ENCODE data around the gene PTPRS.

PTPRS gene

DNA sequence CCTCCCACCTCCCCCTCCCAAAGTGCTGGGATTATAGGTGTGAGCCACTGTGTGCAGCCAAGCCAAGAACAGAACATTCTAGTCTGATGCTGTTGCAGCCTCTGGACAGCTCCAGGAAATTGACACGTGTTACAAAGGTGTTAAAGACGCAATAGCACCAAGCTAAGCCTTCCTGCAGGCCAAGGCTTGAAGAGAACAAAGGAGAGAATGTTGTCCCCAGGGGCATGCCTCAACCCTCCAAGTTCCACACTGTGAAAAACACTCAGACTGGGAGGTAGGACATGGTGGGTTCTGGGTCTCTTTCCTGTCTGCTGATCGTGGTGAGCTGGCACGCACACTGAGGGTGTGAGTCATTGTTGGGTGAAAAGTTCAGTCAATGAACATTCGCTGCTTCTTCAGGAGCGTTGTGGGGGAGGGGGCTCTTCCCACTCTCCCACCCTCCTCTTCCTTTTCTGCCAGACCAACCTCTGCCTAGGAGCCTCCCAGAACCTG lies 5.3 kb upstream of the PTPRS start:
- H3K9ac ChIP-seq, result no peak overlapping the region
- H3K4me2 ChIP-seq, result no peak overlapping the region
- no peaks in the 10 kb centered on the region for H3K4me1 ChIP-seq (ENCODE audit: low read depth, poor library complexity, severe bottlenecking)
- H3K79me2 ChIP-seq (ENCODE audit: insufficient read depth, low read depth), result no peaks in the 10 kb centered on the region
- H3K27me3 ChIP-seq (ENCODE audit: insufficient read depth, low read depth), result peaks cover 25% of the 10 kb centered on the region; the same call in 1 of the 2 replicates
- H3K36me3 ChIP-seq (ENCODE audit: insufficient read depth), result no peaks in the 10 kb centered on the region
- H3K27ac ChIP-seq, result no peak overlapping the region
- no peak overlapping the region for H2AFZ ChIP-seq (ENCODE audit: low read depth)
- H4K20me1 ChIP-seq (ENCODE audit: insufficient read depth), result no peaks in the 10 kb centered on the region
- no peak overlapping the region for H3K4me3 ChIP-seq (IDR thresholded peaks at IDR 0.05; ENCODE audit: insufficient read depth, low read depth, low read length)
- TF ChIP-seq, protein P1, sequence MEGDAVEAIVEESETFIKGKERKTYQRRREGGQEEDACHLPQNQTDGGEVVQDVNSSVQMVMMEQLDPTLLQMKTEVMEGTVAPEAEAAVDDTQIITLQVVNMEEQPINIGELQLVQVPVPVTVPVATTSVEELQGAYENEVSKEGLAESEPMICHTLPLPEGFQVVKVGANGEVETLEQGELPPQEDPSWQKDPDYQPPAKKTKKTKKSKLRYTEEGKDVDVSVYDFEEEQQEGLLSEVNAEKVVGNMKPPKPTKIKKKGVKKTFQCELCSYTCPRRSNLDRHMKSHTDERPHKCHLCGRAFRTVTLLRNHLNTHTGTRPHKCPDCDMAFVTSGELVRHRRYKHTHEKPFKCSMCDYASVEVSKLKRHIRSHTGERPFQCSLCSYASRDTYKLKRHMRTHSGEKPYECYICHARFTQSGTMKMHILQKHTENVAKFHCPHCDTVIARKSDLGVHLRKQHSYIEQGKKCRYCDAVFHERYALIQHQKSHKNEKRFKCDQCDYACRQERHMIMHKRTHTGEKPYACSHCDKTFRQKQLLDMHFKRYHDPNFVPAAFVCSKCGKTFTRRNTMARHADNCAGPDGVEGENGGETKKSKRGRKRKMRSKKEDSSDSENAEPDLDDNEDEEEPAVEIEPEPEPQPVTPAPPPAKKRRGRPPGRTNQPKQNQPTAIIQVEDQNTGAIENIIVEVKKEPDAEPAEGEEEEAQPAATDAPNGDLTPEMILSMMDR (conservative IDR thresholded peaks at IDR 0.05; ENCODE audit: low read depth, low read length), result no peak

DNA sequence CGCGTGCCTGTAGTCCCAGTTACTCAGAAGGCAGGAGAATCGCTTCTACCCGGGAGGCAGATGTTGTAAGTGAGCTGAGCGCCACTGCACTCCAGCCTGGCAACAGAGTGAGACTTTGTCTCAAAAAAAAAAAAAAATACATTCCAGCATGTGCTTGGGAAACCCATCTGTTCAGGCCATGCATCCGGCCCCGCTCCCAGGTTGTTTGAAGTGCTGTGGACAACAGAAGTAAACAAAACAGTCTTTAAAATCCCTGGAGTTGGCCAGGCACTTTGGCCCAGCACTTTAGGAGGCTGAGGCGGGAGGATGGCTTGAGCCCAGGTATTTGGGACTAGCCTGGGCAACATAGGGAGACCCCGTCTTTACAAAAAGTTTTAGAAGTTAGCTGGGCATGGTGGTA lies 3.2 kb upstream of the PTPRS start:
- H4K20me1 ChIP-seq (ENCODE audit: insufficient read depth), result no peaks in the 10 kb centered on the region
- H3K4me3 ChIP-seq (IDR thresholded peaks at IDR 0.05; ENCODE audit: insufficient read depth, low read depth, low read length), result no peak overlapping the region
- TF ChIP-seq, protein P1 (conservative IDR thresholded peaks at IDR 0.05; ENCODE audit: low read depth, low read length), result no peak
- H3K27ac ChIP-seq, result no peak overlapping the region
- H3K4me2 ChIP-seq, result no peak overlapping the region
- H3K79me2 ChIP-seq (ENCODE audit: insufficient read depth, low read depth), result no peaks in the 10 kb centered on the region
- no peaks in the 10 kb centered on the region for H3K36me3 ChIP-seq (ENCODE audit: insufficient read depth)
- peaks cover 28% of the 10 kb centered on the region; the same call in 1 of the 2 replicates for H3K27me3 ChIP-seq (ENCODE audit: insufficient read depth, low read depth)
- no peak overlapping the region for H2AFZ ChIP-seq (ENCODE audit: low read depth)
- no peak overlapping the region for H3K9ac ChIP-seq
- no peaks in the 10 kb centered on the region for H3K4me1 ChIP-seq (ENCODE audit: low read depth, poor library complexity, severe bottlenecking)

DNA sequence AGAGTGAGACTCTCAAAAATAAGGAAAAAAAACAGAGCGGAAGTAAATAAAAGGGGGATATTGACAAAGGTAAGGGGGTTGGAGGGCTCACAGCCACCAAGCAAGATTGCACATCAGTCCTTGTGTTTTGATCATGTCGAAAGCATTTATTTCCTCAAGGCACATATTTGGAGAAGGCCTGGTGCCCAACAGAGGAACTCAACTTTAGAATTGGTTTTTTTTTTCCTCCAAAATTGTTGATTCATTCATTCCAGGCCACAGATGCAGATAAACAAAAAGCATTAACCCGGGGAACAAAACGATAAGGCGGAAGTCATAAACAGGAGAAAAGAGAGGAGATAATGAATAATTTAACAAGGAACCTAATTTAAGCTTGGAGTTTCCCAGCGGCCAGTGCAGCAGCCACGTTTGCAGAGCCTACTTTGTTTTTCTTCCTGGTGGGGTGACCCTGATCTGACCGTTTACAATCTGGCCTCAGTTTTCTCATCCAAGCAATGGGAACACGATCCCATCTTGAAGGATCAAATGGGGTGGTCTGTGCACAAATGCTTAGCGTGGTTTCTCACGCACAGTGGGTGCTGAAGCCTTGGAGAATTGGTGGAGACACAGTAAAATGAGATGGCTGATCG lies 2.1 kb upstream of the PTPRS start:
- Histone ChIP-seq H3K4me1 (ENCODE audit: low read depth, poor library complexity, severe bottlenecking) (no peaks in the 10 kb centered on the region), H3K27ac (no peak overlapping the region), H4K20me1 (ENCODE audit: insufficient read depth) (no peaks in the 10 kb centered on the region), H3K4me3 (IDR thresholded peaks at IDR 0.05; ENCODE audit: insufficient read depth, low read depth, low read length) (no peak overlapping the region), H3K4me2 (no peak overlapping the region), H3K36me3 (ENCODE audit: insufficient read depth) (no peaks in the 10 kb centered on the region), H3K9ac (no peak overlapping the region), H3K27me3 (ENCODE audit: insufficient read depth, low read depth) (peaks cover 21% of the 10 kb centered on the region; the same call in 1 of the 2 replicates), H2AFZ (ENCODE audit: low read depth) (no peak overlapping the region), H3K79me2 (ENCODE audit: insufficient read depth, low read depth) (no peaks in the 10 kb centered on the region)
- TF ChIP-seq, protein P1 (conservative IDR thresholded peaks at IDR 0.05; ENCODE audit: low read depth, low read length), result no peak

DNA sequence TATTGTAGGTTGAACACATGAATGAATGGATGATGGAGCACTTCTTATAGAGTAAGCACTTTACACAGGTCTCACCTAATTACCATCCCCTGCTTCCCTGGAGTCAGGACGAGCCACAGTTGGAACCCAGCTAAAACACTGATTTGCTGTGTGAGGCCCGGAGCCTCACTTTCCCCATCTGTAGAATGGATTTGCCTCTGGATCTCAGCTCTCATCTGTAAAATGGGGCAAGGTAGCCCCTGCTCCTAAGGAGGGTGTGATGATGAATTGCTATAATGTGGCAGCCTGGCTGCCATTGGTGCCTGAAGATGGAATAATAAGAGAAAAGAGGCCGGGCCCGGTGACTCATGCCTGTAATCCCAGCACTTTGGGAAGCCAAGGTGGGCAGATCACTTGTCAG lies 1.4 kb upstream of the PTPRS start:
- Histone ChIP-seq H3K4me1 (ENCODE audit: low read depth, poor library complexity, severe bottlenecking) (no peaks in the 10 kb centered on the region), H3K27ac (no peak overlapping the region), H3K36me3 (ENCODE audit: insufficient read depth) (no peaks in the 10 kb centered on the region), H3K4me2 (no peak overlapping the region), H3K9ac (no peak overlapping the region), H2AFZ (ENCODE audit: low read depth) (no peak overlapping the region), H4K20me1 (ENCODE audit: insufficient read depth) (no peaks in the 10 kb centered on the region), H3K27me3 (ENCODE audit: insufficient read depth, low read depth) (peaks cover 24% of the 10 kb centered on the region; the same call in 1 of the 2 replicates), H3K4me3 (IDR thresholded peaks at IDR 0.05; ENCODE audit: insufficient read depth, low read depth, low read length) (no peak overlapping the region), H3K79me2 (ENCODE audit: insufficient read depth, low read depth) (no peaks in the 10 kb centered on the region)
- TF ChIP-seq, protein P1 (conservative IDR thresholded peaks at IDR 0.05; ENCODE audit: low read depth, low read length), result no peak
